OCI-LY3 (cell line): ENCODE data around the gene ZNF329.

Experiments
- CTCF ChIP-seq: fragments of 200-600, 300-600 bp; sonication (generic); IDR thresholded peaks from 2 replicates; pipeline ENCODE4 v1.5.1; 2014; ENCODE audit warnings: antibody characterized with exemption, low read length, low read depth
- EZH2phosphoT487 ChIP-seq: fragments of 200-600 bp; shearing (Covaris generic); IDR thresholded peaks from 2 replicates; pipeline ENCODE4 v1.6.1; 2018; ENCODE audit warnings: antibody characterized with exemption, mixed run types, low read depth

GRCh38 chr19:58170860-58171259 is 20.3 kb upstream of the ZNF329 start:
- TF ChIP-seq CTCF (no peak), EZH2phosphoT487 (no peak)
